GM12872 (cell line): ENCODE measurements around the gene RLBP1.
A peak's percentile ranks its signal among the peaks of the same experiment; 100 is the strongest.

Experiments
- TF ChIP-seq, protein P1 (sequence below): IDR thresholded peaks from 3 replicates; pipeline ENCODE4 v1.5.1; 2011; ENCODE audit warnings: low read depth, mild to moderate bottlenecking, low read length, moderate library complexity; ENCODE audit not compliant: insufficient read depth

The RLBP1 gene

GRCh38 chr15:89215627-89216026, 5.8 kb downstream of the RLBP1 start:
- TF ChIP-seq, protein P1, sequence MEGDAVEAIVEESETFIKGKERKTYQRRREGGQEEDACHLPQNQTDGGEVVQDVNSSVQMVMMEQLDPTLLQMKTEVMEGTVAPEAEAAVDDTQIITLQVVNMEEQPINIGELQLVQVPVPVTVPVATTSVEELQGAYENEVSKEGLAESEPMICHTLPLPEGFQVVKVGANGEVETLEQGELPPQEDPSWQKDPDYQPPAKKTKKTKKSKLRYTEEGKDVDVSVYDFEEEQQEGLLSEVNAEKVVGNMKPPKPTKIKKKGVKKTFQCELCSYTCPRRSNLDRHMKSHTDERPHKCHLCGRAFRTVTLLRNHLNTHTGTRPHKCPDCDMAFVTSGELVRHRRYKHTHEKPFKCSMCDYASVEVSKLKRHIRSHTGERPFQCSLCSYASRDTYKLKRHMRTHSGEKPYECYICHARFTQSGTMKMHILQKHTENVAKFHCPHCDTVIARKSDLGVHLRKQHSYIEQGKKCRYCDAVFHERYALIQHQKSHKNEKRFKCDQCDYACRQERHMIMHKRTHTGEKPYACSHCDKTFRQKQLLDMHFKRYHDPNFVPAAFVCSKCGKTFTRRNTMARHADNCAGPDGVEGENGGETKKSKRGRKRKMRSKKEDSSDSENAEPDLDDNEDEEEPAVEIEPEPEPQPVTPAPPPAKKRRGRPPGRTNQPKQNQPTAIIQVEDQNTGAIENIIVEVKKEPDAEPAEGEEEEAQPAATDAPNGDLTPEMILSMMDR, result no peak

- TF ChIP-seq, protein P1, result no peak
Observed at GRCh38 chr15:89211678-89212170, 9.7 kb downstream of the RLBP1 start.

DNA sequence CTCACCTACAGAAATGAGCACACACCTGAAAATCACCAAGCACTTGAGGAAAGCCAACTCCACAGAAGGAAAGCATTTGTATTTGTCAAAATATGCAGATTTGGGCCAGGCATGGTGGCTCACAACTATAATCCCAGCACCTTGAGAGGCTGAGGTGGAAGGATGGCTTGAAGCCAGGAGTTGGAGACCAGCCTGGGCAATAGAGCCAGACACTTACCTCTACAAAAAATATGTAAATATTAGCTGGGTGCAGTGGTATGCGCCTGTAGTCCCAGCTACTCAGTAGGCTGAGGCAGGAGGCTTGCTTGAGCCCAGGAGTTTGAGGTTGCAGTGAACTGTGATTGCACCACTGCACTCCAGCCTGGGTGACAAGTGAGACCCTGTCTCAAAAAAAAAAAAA, 12.3 kb downstream of the RLBP1 start:
- TF ChIP-seq, protein P1, result no peak

DNA sequence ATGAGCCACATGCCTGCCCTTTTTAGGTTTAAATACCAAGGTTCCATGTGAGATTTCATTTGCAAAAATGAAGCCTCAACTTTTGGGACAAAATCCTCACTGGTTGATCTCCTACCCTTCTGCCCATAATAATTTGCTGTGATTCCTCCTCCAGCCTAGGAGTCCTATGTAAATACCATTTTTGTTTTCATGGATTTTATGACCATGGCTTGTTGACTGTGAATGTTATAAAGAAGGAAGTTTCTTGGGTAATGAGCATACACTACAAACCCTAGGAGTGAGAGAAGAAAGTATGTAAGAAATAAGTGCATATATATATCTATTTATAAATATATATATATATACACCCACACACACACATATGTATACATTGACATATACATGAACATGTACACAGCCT, 13.1 kb downstream of the RLBP1 start:
- TF ChIP-seq, protein P1, result no peak

DNA sequence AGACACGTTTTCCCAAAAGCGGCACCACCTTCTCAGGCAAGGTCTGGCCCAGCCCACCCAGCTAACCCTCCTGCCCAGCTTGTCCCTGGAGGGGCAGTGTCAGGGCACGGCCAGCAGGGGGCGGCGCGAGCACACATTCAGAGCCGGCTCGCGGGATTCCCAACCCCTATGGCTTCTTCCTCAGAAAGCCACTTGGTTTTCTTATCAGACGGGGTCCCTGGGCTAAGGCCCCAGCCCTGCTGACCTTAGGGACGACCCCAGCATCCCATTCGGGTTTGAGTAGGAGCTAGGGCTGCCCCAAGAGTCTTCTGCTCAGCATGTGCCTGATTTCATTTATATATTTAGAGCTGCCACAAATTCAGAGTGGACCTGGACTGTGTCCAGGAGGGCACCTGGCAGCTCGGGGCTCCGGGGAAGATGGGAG, 14.5 kb downstream of the RLBP1 start:
- TF ChIP-seq, protein P1, result peak; percentile 99

DNA sequence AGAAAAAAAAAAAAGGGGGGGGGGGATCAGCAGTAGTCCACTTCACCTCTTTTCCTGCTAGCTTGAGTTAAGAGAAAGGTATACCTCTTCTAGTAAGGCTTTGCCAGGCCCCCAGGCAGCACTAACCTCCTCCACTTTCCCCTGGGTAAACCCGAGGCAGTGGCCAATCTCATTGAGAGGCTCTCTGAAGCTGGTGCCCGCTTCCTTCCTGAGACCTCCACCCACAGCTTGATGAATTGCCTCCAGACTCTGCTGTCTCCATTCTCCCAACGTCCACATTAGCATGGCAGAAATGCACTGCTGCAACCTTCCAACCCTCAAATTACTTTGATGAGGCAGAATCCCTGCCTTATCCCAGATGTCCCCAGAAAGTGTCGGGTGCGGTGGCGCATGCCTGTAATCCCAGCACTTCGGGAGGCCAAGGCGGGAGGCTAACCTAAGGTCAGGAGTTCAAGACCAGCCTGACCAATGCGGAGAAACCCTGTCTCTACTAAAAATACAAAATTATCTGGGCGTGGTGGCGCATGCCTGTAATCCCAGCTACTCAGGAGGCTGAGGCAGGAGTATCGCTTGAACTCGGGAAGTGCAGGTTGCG, 15.3 kb downstream of the RLBP1 start:
- TF ChIP-seq, protein P1, result no peak

DNA sequence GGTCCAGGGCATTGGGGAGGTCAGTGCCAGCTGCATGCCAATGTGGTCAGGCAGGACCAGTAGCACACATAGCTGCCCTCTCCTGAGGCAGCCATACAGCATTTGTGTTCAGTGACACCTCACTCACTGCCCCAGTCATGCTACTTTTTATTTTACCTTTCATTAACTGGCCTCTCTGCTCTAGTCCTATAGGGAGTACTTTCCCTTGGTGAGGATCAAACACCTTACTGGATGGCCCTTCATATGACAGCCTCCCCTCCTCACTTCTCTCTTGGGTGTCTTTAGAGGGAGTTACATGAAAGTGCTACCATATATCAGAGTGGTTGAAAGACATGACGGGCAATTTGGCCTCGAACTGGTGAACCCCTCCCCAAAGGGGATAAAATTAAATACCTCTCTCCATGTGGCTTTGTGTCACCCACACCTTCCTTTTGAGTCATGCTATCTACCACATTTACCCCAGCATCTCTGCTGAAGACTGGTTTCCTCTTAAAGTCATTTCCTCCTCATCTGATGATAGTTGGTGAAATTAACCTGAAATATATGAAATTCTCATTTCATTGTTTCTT, 17.6 kb downstream of the RLBP1 start:
- TF ChIP-seq, protein P1, result no peak
